GM12878 (cell line): Measurements from ENCODE around the gene PGAP6. TPM values are rescaled to one million over a fixed set of nuclear protein-coding genes. Genes with fewer than 3 reads are reported as not detected.

Experiments
- ATAC-seq: fragments of 200-7000 bp; cut with Tn5 transposase; 3 replicates; pipeline ENCODE4 v1.9.1; 2020; ENCODE audit warnings: mild to moderate bottlenecking, moderate library complexity
- BruUV-seq: library from RNA; stranded (reverse); fragments of 400-500 nt; replicated peaks from 2 replicates; lab custom pipeline; 2021; lab: Mats Ljungman, UMichigan
- CTCF ChIA-PET: fragments of 300-600 bp; sonication (Branson Sonifier 250); formaldehyde crosslinking; extraction: SDS; loops from one replicate; lab custom pipeline; 2021; ENCODE audit warnings: inconsistent platforms; lab: Yijun Ruan, JAX
- POLR2A ChIA-PET: fragments of 350-600 bp; formaldehyde crosslinking; extraction: SDS; loops from one replicate; lab custom pipeline; 2021; ENCODE audit warnings: inconsistent platforms; lab: Charles Lee
- RAD21 ChIA-PET: fragments of 300-600 bp; sonication (Branson Sonifier 250); formaldehyde crosslinking; loops from one replicate; lab custom pipeline; 2023; ENCODE audit warnings: antibody characterized with exemption; ENCODE audit not compliant: unreplicated experiment; lab: Charles Lee
- SMC1A ChIA-PET: fragments of 300-600 bp; sonication (Branson Sonifier 250); formaldehyde crosslinking; loops from one replicate; lab custom pipeline; 2023; ENCODE audit not compliant: unreplicated experiment, uncharacterized antibody; lab: Charles Lee
- DNase-seq: peaks from one replicate; pipeline ENCODE4 v3.0.0-alpha.2; 2011; ENCODE audit warnings: low read depth, low spot score
- FAIRE-seq: peaks from 3 replicates; lab custom pipeline; 2011; peaks lifted over from hg19 to GRCh38; lab: Jason Lieb, UNC
- H2AFZ ChIP-seq: 2 replicates; pipeline ENCODE4 v1.6.0; 2011; ENCODE audit warnings: low read depth, low read length, control low read depth; ENCODE audit not compliant: control insufficient read depth
- H3K27ac ChIP-seq: 2 replicates; pipeline ENCODE4 v1.5.1; 2011; ENCODE audit warnings: control low read depth; ENCODE audit not compliant: control insufficient read depth, insufficient read depth
- H3K27me3 ChIP-seq, 2 experiments: replicated peaks in 1 of 2; 2 replicates each; pipeline versions ENCODE4 v1.6.0 to v1.6.1; 2011; ENCODE audit warnings: low read length in 1 of 2; ENCODE audit not compliant: control insufficient read depth in 2 of 2, insufficient read depth in 2 of 2
- H3K36me3 ChIP-seq, 2 experiments: 2 replicates each; pipeline ENCODE4 v1.5.1; 2011; ENCODE audit warnings: low read length in 1 of 2; ENCODE audit not compliant: control insufficient read depth in 2 of 2, insufficient read depth in 2 of 2
- H3K4me1 ChIP-seq: 2 replicates; pipeline ENCODE4 v1.6.1; 2011; ENCODE audit warnings: mild to moderate bottlenecking, low read length, moderate library complexity, mixed read lengths; ENCODE audit not compliant: control insufficient read depth, insufficient read depth
- H3K4me2 ChIP-seq: 2 replicates; pipeline ENCODE4 v1.6.0; 2011; ENCODE audit warnings: control low read depth; ENCODE audit not compliant: control insufficient read depth, insufficient read depth
- H3K4me3 ChIP-seq: fragments of 200-600 bp; sonication (generic); 2 replicates; pipeline ENCODE4 v1.5.1; 2016
- H3K79me2 ChIP-seq: 2 replicates; pipeline ENCODE4 v1.6.0; 2011; ENCODE audit warnings: low read length; ENCODE audit not compliant: control insufficient read depth, insufficient read depth
- H3K9ac ChIP-seq: 2 replicates; pipeline ENCODE4 v1.8.0; 2011; ENCODE audit warnings: low read length, control low read depth, mixed read lengths; ENCODE audit not compliant: control insufficient read depth, insufficient read depth
- H3K9me3 ChIP-seq: replicated peaks from 3 replicates; pipeline ENCODE4 v1.5.1; 2011; ENCODE audit warnings: mild to moderate bottlenecking, low read length; ENCODE audit not compliant: control insufficient read depth, insufficient read depth
- H4K20me1 ChIP-seq: 2 replicates; pipeline ENCODE4 v1.6.0; 2011; ENCODE audit not compliant: control insufficient read depth, insufficient read depth
- CTCF ChIP-seq, 3 experiments: IDR thresholded peaks in 2 of 3; conservative IDR thresholded peaks in 1 of 3; 2 replicates each; pipeline ENCODE4 v1.5.1; 2011; ENCODE audit warnings: low read depth in 3 of 3, low read length in 3 of 3, mild to moderate bottlenecking in 3 of 3, control low read depth in 2 of 3, moderate library complexity in 2 of 3, inconsistent platforms in 1 of 3, mixed read lengths in 1 of 3; ENCODE audit not compliant: control insufficient read depth in 2 of 3, insufficient read depth in 1 of 3; ENCODE audit errors: extremely low read depth in 1 of 3
- E2F4 ChIP-seq: IDR thresholded peaks from 2 replicates; pipeline ENCODE4 v1.6.1; 2012; ENCODE audit warnings: low read depth, low read length, improper control_type of control experiment
- ETV6 ChIP-seq, 2 experiments: fragments of 450-650 bp in 1 of 2; IDR thresholded peaks in 1 of 2; conservative IDR thresholded peaks in 1 of 2; 2 replicates each; pipeline ENCODE4 v1.6.1; 2014; ENCODE audit warnings: antibody characterized with exemption in 1 of 2, borderline replicate concordance in 1 of 2, low read depth in 1 of 2, mild to moderate bottlenecking in 1 of 2, moderate library complexity in 1 of 2
- EZH2 ChIP-seq: IDR thresholded peaks from 2 replicates; pipeline ENCODE4 v1.6.1; 2012; ENCODE audit warnings: low read depth, mild to moderate bottlenecking, control low read depth, inconsistent platforms, low read length, borderline replicate concordance; ENCODE audit not compliant: control insufficient read depth
- GATAD2B ChIP-seq: fragments of 450-650 bp; conservative IDR thresholded peaks from 2 replicates; pipeline ENCODE4 v1.6.1; 2017; ENCODE audit warnings: low read depth, mild to moderate bottlenecking, moderate library complexity
- HDGF ChIP-seq: fragments of 450-650 bp; IDR thresholded peaks from 2 replicates; pipeline ENCODE4 v1.6.1; 2016; ENCODE audit warnings: antibody characterized with exemption
- IRF5 ChIP-seq: fragments of 450-650 bp; IDR thresholded peaks from 2 replicates; pipeline ENCODE4 v1.6.1; 2017; ENCODE audit warnings: borderline replicate concordance
- KDM1A ChIP-seq: fragments of 200-600 bp; sonication (generic); IDR thresholded peaks from 2 replicates; pipeline ENCODE4 v1.6.1; 2016; ENCODE audit warnings: borderline replicate concordance
- MXI1 ChIP-seq: fragments of 150-350 bp; IDR thresholded peaks from 2 replicates; pipeline ENCODE4 v1.6.1; 2011; ENCODE audit warnings: low read depth, mild to moderate bottlenecking, inconsistent platforms, low read length, improper control_type of control experiment
- NFXL1 ChIP-seq: fragments of 450-650 bp; IDR thresholded peaks from 2 replicates; pipeline ENCODE4 v1.6.1; 2017; ENCODE audit warnings: antibody characterized with exemption, mild to moderate bottlenecking, borderline replicate concordance
- PAX5 ChIP-seq: IDR thresholded peaks from 2 replicates; pipeline ENCODE4 v1.6.1; 2011; ENCODE audit warnings: low read depth, low read length, borderline replicate concordance
- PAX8 ChIP-seq: fragments of 450-650 bp; IDR thresholded peaks from 2 replicates; pipeline ENCODE4 v1.6.1; 2017; ENCODE audit warnings: mild to moderate bottlenecking, moderate library complexity
- POLR2A ChIP-seq: IDR thresholded peaks from 2 replicates; pipeline ENCODE4 v1.6.1; 2011; ENCODE audit warnings: low read depth, mild to moderate bottlenecking, low read length
- ZNF207 ChIP-seq: fragments of 450-650 bp; IDR thresholded peaks from 2 replicates; pipeline ENCODE4 v1.6.1; 2014; ENCODE audit warnings: antibody characterized with exemption, mild to moderate bottlenecking, borderline replicate concordance
- ZNF687 ChIP-seq: fragments of 450-650 bp; IDR thresholded peaks from 2 replicates; pipeline ENCODE4 v1.6.1; 2017; ENCODE audit warnings: mild to moderate bottlenecking, moderate library complexity
- WGBS: methylation state at CpG from one replicate; pipeline ENCODE4 v1.1.6; 2016; ENCODE audit warnings: low lambda C conversion rate; ENCODE audit not compliant: insufficient replicate concordance, insufficient coverage; ENCODE audit errors: missing lambda C conversion rate; 5-methylcytosine and 5-hydroxymethylcytosine counted together
- in situ Hi-C: fragments of 300-500 bp; cut with MboI; formaldehyde crosslinking; loops from 9 replicates; pipeline ENCODE4 v1.14.3; 2018; ENCODE audit warnings: mixed read lengths
- intact Hi-C: fragments of 100-400 bp; cut with micrococcal nuclease; formaldehyde crosslinking; loops from one replicate; pipeline ENCODE4 v1.14.2; 2022; ENCODE audit not compliant: unreplicated experiment
- polyA plus RNA-seq, 11 experiments: library from polyadenylated mRNA; depleted of rRNA in 4 of 11; unstranded in 6 of 11; stranded (reverse) in 5 of 11; fragments of >200 nt; fragmentation: Nextera tagmentation in 4 of 11; fragmentation: Illumina TruSeq in 1 of 11; extraction: Ambion mirVana in 4 of 11; extraction: Trizol in 1 of 11; gene quantifications; 1 replicate in 1 of 11; 2 replicates in 10 of 11; pipeline versions ENCODE4 v1.2.1 to v1.2.3, GENCODE V29; 2011 to 2016; ENCODE audit warnings: inconsistent platforms in 2 of 11, missing spikeins in 2 of 11, low read depth in 1 of 11
- total RNA-seq, 4 experiments: library from RNA; depleted of rRNA in 3 of 4; stranded (reverse); fragments of >200 nt in 3 of 4; fragmentation: Illumina TruSeq in 1 of 4; extraction: Trizol in 1 of 4; gene quantifications; 2 replicates each; pipeline versions ENCODE4 v1.2.1 to v1.2.3, GENCODE V29; 2013 to 2021

Gene PGAP6
- total and polyA plus RNA-seq, 10 of the 15 experiments (the other 5 are each of a cell fraction or from before 2014, with no cell fraction given), result 0.76 to 48.8 (median 18.4) TPM

DNA sequence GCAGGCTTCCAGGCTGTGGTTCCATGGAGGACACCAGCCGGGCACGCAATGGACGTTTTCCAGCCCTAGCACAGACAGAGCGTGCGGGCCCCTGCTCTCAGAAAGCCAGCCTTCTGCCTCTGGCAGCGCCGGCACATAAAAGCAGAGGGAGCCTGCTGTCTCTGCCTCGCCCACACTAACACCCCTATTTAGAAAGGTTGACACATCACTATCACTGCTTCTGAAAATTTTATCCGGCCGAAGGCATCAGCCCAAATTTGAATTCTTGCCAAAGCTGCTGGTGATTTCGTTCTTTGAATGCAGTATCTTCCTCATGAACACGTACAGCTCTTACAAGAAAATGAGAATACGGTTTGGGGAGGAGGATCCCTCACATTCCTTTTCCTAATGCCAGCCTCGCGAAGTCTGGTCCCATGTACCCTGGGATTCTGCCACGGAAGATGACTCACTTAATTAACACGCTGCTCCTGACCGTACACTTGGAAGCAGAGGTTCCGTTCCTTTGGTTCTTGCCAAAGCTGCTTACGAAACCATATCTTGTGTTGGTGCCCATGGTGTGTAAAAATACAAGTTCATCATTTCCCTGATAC is 42.4 kb upstream of the PGAP6 start:
- FAIRE-seq, result no peak
- WGBS, result 56% methylated on average over 20 of the region's 20 CpGs
- no TSS peak for BruUV-seq
- in situ Hi-C loops (no loop called here), intact Hi-C loops (no loop called here)
- no peak for ATAC-seq
- Histone ChIP-seq H3K27me3 (peaks cover 0 to 3% of the 10 kb centered on the region in 2 experiments; a peak in 1 of 4 replicates), H3K36me3 (no peaks in the 10 kb centered on the region), H3K4me3 (no peak overlapping the region), H4K20me1 (no peaks in the 10 kb centered on the region), H3K27ac (no peak overlapping the region), H2AFZ (no peak overlapping the region), H3K79me2 (peaks cover 11% of the 10 kb centered on the region), H3K9ac (no peak overlapping the region), H3K4me2 (no peak overlapping the region), H3K9me3 (no peaks in the 10 kb centered on the region), H3K4me1 (peaks cover 15% of the 10 kb centered on the region)
- RAD21 ChIA-PET, result no interaction called here
- no peak for DNase-seq
- SMC1A ChIA-PET, result no interaction called here
- CTCF ChIA-PET, result interaction anchor here (0.6 kb wide), 1 partner anchor 1999 kb away, joined by 4 read pairs; no protein-coding TSS in a partner anchor
- POLR2A ChIA-PET, result interaction anchor here (1.4 kb wide), 1 partner anchor 16 kb away, joined by 4 read pairs; no protein-coding TSS in a partner anchor
- TF ChIP-seq E2F4, result no peak
- no peak for TF ChIP-seq ETV6 (conservative IDR thresholded peaks at IDR 0.05 in 1 of 2, IDR thresholded peaks at IDR 0.05 in 1 of 2; ENCODE audit: borderline replicate concordance in 1 of 2, low read depth in 1 of 2)
- TF ChIP-seq ZNF207, result no peak
- no peak for TF ChIP-seq PAX5
- TF ChIP-seq ZNF687, result no peak
- TF ChIP-seq NFXL1, result no peak
- no peak for TF ChIP-seq IRF5
- TF ChIP-seq CTCF (IDR thresholded peaks at IDR 0.05 in 2 of 3, conservative IDR thresholded peaks at IDR 0.05 in 1 of 3; ENCODE audit: control insufficient read depth in 2 of 3, extremely low read depth in 1 of 3, insufficient read depth in 1 of 3, low read depth in 3 of 3, low read length in 3 of 3), result no peak
- TF ChIP-seq EZH2, result no peak
- no peak for TF ChIP-seq KDM1A
- TF ChIP-seq MXI1, result no peak
- no peak for TF ChIP-seq POLR2A
- TF ChIP-seq PAX8, result no peak
- TF ChIP-seq HDGF, result no peak
- no peak for TF ChIP-seq GATAD2B
